AG04449 (cell line): ENCODE data around the gene IER5.

Experiments
- CTCF ChIA-PET: fragments of 350-600 bp; formaldehyde crosslinking; extraction: SDS; loops from one replicate; lab custom pipeline; 2021; ENCODE audit warnings: antibody characterized with exemption; lab: Yijun Ruan, JAX
- POLR2A ChIA-PET: fragments of 400-600, 350-600 bp; formaldehyde crosslinking; extraction: SDS; loops from one replicate; lab custom pipeline; 2020; ENCODE audit warnings: antibody characterized with exemption, inconsistent platforms; lab: Yijun Ruan, JAX
- DNase-seq: peaks from one replicate; pipeline ENCODE4 v3.0.0-alpha.2; 2010; ENCODE audit warnings: low read depth, low spot score
- H3K4me3 ChIP-seq: 2 replicates; pipeline ENCODE4 v1.5.1; 2011; ENCODE audit warnings: low read depth, mild to moderate bottlenecking, control low read depth, low read length
- CTCF ChIP-seq: IDR thresholded peaks from one replicate; pipeline ENCODE4 v1.5.1; 2011; ENCODE audit warnings: mild to moderate bottlenecking, moderate library complexity, low read length, control low read depth, inconsistent platforms; ENCODE audit not compliant: insufficient read depth; ENCODE audit errors: missing control alignments

Gene IER5

DNA sequence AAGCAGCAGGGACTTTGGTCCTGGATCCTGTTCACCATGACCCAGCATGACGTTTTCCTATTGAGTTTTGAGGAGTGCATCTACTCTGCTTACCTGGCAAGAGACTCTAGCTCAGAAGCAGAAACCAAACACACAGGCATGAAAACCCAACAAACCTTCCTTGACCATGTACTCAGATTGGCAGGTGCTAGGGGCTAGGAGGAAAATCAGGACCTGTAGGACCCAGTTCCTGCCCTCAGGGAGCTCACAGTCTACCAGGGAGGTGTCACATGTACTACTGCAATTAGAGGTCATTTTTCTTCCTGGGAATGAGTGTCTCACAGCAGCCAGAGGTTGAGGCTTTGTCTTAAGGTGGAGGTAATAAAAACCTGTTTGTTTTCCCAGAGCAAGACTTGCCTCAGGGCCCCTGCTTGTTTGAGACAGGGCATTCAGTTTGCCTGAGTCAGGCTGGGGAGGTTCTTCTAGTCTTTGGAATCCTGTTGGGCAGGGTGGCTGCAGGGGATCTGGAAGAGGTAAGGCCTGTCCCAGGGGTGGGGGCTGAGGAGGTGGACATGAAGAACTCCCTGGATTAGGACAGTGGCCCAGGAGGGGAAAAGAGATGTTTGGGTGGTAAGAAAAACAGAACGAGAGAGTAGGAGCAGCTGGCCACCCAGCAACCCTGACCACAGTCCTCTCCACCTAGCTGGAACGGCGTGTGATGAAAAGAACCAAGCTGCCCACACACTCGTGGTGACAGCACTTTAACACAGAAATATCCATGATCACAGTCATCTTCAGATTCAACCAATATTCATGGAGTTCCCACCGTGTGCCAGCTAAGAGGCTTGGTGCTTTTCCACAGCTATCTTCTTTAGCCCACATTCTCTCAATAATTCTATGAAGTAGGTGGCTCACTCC is 30.8 kb downstream of the IER5 start:
- ChIA-PET CTCF (interaction anchor here (1.3 to 1.7 kb wide), 2 partner anchors 10 to 23 kb away, joined by 6 to 9 read pairs; no protein-coding TSS in a partner anchor), POLR2A (interaction anchor here (1.2 kb wide), 1 partner anchor 14 kb away, joined by 6 read pairs; no protein-coding TSS in a partner anchor)
- no peak for TF ChIP-seq CTCF
- no peak overlapping the region for H3K4me3 ChIP-seq
- DNase-seq: no peak

GRCh38 chr1:181120924-181121323 is 32.4 kb downstream of the IER5 start:
- H3K4me3 ChIP-seq: no peak overlapping the region
- POLR2A ChIA-PET: no interaction called here
- CTCF ChIA-PET: no interaction called here
- TF ChIP-seq CTCF: no peak
- DNase-seq: no peak

DNA sequence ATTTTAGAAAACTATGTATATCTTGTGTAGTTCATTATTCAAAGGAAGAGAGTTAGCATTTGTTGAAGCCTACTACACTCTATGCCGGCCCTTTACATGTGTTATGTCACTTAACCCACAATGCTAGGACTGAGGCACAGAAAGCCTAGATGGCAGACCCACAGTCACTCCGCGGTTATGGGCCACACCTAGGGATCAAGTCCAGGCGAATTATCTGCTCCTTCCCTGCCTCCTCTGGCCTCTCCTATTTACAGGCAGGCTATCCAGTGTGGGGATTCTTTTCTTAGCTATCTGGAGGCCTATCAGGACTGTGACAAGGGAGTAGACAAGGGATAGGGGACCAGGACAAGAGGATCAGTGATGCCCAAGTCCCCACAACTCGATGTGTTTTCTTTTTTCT is 33.0 kb downstream of the IER5 start:
- no peak for TF ChIP-seq CTCF
- H3K4me3 ChIP-seq: no peak overlapping the region
- POLR2A ChIA-PET: no interaction called here
- DNase-seq: no peak
- CTCF ChIA-PET: interaction anchor here (0.6 kb wide), 1 partner anchor 12 kb away, joined by 3 read pairs; no protein-coding TSS in a partner anchor

DNA sequence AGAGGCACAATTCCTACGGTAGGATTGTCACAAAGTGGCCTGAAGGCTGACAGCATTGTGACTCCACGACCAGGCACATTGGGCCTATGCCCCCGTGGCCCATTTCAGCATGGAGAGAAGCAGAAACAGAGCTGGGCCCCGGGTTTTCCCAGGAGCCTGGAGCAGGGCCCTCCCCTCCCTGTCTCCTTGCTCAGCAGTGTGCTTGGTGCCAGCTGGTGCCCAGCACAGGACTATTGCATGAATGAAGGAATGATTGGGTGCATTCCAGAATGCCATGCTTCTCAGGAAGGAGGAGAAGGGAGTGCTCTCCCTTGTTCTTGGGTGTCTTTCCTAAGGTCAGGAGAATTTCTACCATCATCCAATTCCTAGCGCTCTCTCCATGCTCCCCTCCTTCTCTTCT is 33.7 kb downstream of the IER5 start:
- DNase-seq: no peak
- CTCF ChIA-PET: interaction anchor here (0.6 to 1.3 kb wide), 3 partner anchors 13 to 241 kb away, joined by 3 to 4 read pairs (median 3); no protein-coding TSS in a partner anchor
- POLR2A ChIA-PET: no interaction called here
- H3K4me3 ChIP-seq: no peak overlapping the region
- TF ChIP-seq CTCF: no peak

DNA sequence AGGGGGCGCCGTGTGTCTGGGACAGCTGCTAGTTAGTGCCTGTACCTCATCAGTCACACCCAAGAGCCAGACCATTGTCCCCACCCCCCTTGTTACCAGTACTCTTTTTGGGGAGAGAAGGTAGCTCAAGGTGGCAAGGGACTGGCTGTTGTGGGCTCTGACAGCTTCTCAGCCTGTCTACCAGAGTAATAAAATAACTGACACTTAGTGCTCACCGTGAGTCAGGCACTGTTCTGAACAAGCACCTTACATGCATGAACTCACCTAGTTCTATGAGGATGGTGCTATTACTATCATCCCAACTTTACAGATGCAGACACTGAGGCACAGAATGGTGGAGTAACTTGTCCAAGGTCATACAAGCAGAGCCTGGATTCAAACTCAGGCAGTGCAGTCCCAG is 34.7 kb downstream of the IER5 start:
- TF ChIP-seq CTCF: no peak
- ChIA-PET CTCF (interaction anchor here (0.9 to 1.3 kb wide), 3 partner anchors 19 to 242 kb away, joined by 3 to 4 read pairs (median 3); no protein-coding TSS in a partner anchor), POLR2A (interaction anchor here (0.6 kb wide), 1 partner anchor 101 kb away, joined by 3 read pairs; no protein-coding TSS in a partner anchor)
- DNase-seq: no peak
- no peak overlapping the region for H3K4me3 ChIP-seq

DNA sequence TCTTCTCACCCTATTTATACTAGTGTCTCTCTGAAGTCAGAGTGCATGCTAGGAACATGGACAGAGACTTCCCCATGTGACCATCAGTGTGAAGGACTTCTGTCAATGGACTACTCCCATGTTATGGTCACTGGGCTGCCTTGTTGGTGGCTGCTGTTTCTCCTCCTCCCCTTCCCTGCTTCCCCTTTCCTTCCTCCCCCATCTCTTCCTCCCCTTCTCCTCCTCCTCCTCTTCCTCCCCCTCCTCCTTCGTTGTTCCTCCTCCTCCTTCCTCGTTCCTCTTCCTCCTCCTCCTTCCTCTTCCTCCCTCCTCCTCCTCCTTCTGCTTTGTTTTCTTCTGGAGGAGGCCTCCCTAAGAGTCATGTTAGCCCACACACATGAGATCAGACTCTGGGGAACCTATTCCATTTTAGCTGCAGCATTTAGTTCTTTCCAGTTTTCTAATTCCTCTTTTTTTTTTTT is 35.8 kb downstream of the IER5 start:
- no peak overlapping the region for H3K4me3 ChIP-seq
- ChIA-PET CTCF (no interaction called here), POLR2A (interaction anchor here (1.0 kb wide), 1 partner anchor 12 kb away, joined by 3 read pairs; no protein-coding TSS in a partner anchor)
- DNase-seq: no peak
- no peak for TF ChIP-seq CTCF
